Measurements from ENCODE around the gene AGMO.

- TF ChIP-seq CTCF (conservative IDR thresholded peaks at IDR 0.05 in 1 of 2, IDR thresholded peaks at IDR 0.05 in 1 of 2; ENCODE audit: extremely low read depth in 1 of 2, insufficient read depth in 1 of 2, low read depth in 1 of 2, low read length in 2 of 2) (no peak), EZH2 (IDR thresholded peaks at IDR 0.05; ENCODE audit: borderline replicate concordance, low read length) (no peak)
These were observed 7.1 kb downstream of the AGMO start for GRCh38 chr7:15554744-15555143.
